ENCODE results near the gene PLA2G2C. TPM values are rescaled to one million over a fixed set of nuclear protein-coding genes. Genes with fewer than 3 reads are reported as not detected.

The PLA2G2C gene
- total RNA-seq, 1 experiment from 2014 or later: not detected

- intact Hi-C loops (cut with micrococcal nuclease; ENCODE audit: unreplicated experiment): no loop called here
These were observed 7.5 kb downstream of the PLA2G2C start for GRCh38 chr1:20178634-20179370.

GRCh38 chr1:20174937-20175666 is 11.2 kb downstream of the PLA2G2C start:
- no peaks in the 10 kb centered on the region for H3K4me1 ChIP-seq (ENCODE audit: insufficient read depth, low read length, poor library complexity, severe bottlenecking)
- no peak overlapping the region for H3K4me3 ChIP-seq (ENCODE audit: low read depth, low read length, poor library complexity, severe bottlenecking)
- intact Hi-C loops (cut with micrococcal nuclease; ENCODE audit: unreplicated experiment): no loop called here
- ChIA-PET CTCF (no interaction called here), POLR2A (ENCODE audit: low non-redundant PET) (no interaction called here)
- no peak for TF ChIP-seq EZH2 (IDR thresholded peaks at IDR 0.05; ENCODE audit: borderline replicate concordance, low read depth, low read length, poor library complexity, severe bottlenecking)
- TF ChIP-seq CTCF (conservative IDR thresholded peaks at IDR 0.05; ENCODE audit: low read depth, low read length): no peak
- no TSS peak for BruUV-seq (replicated peaks)
- H3K36me3 ChIP-seq (ENCODE audit: insufficient read depth, low read length, poor library complexity, severe bottlenecking): no peaks in the 10 kb centered on the region
- peaks cover 15% of the 10 kb centered on the region for H3K27me3 ChIP-seq (replicated peaks; ENCODE audit: insufficient read depth, low read depth, low read length, poor library complexity)
- no peaks in the 10 kb centered on the region for H3K9me3 ChIP-seq (ENCODE audit: low read depth, low read length, poor library complexity, severe bottlenecking)
- H3K27ac ChIP-seq (ENCODE audit: low read depth, low read length, poor library complexity, severe bottlenecking): no peak overlapping the region
- DNase-seq (ENCODE audit: low spot score): no peak

More at GRCh38 chr1:20178634-20179370, 7.5 kb downstream of the PLA2G2C start:
- ChIA-PET CTCF (interaction anchor here (0.7 kb wide), 1 partner anchor 1190 kb away, joined by 3 read pairs; no protein-coding TSS in a partner anchor), POLR2A (ENCODE audit: low non-redundant PET) (no interaction called here)
- Histone ChIP-seq H3K27me3 (replicated peaks; ENCODE audit: insufficient read depth, low read depth, low read length, poor library complexity) (peaks cover 25% of the 10 kb centered on the region), H3K4me1 (ENCODE audit: insufficient read depth, low read length, poor library complexity, severe bottlenecking) (no peaks in the 10 kb centered on the region), H3K36me3 (ENCODE audit: insufficient read depth, low read length, poor library complexity, severe bottlenecking) (no peaks in the 10 kb centered on the region), H3K9me3 (ENCODE audit: low read depth, low read length, poor library complexity, severe bottlenecking) (no peaks in the 10 kb centered on the region), H3K4me3 (ENCODE audit: low read depth, low read length, poor library complexity, severe bottlenecking) (no peak overlapping the region), H3K27ac (ENCODE audit: low read depth, low read length, poor library complexity, severe bottlenecking) (no peak overlapping the region)
- no peak for TF ChIP-seq CTCF (conservative IDR thresholded peaks at IDR 0.05; ENCODE audit: low read depth, low read length)
- no peak for DNase-seq (ENCODE audit: low spot score)
- BruUV-seq (replicated peaks): no TSS peak

GRCh38 chr1:20172033-20172590 is 14.2 kb downstream of the PLA2G2C start:
- DNase-seq (ENCODE audit: low spot score): no peak
- Histone ChIP-seq H3K27ac (ENCODE audit: low read depth, low read length, poor library complexity, severe bottlenecking) (no peak overlapping the region), H3K9me3 (ENCODE audit: low read depth, low read length, poor library complexity, severe bottlenecking) (no peaks in the 10 kb centered on the region), H3K4me3 (ENCODE audit: low read depth, low read length, poor library complexity, severe bottlenecking) (no peak overlapping the region), H3K27me3 (replicated peaks; ENCODE audit: insufficient read depth, low read depth, low read length, poor library complexity) (peaks cover 5% of the 10 kb centered on the region), H3K36me3 (ENCODE audit: insufficient read depth, low read length, poor library complexity, severe bottlenecking) (no peaks in the 10 kb centered on the region), H3K4me1 (ENCODE audit: insufficient read depth, low read length, poor library complexity, severe bottlenecking) (no peaks in the 10 kb centered on the region)
- POLR2A ChIA-PET (ENCODE audit: low non-redundant PET): no interaction called here
- TF ChIP-seq EZH2 (IDR thresholded peaks at IDR 0.05; ENCODE audit: borderline replicate concordance, low read depth, low read length, poor library complexity, severe bottlenecking) (no peak), CTCF (conservative IDR thresholded peaks at IDR 0.05; ENCODE audit: low read depth, low read length) (no peak)
- intact Hi-C loops (cut with micrococcal nuclease; ENCODE audit: unreplicated experiment): no loop called here
- CTCF ChIA-PET: no interaction called here
- no TSS peak for BruUV-seq (replicated peaks)
